Liver (tissue), 3 donors: ENCODE results near the gene MAPK9.

Experiments used
- HNF4A ChIP-seq, 2 donors: conservative IDR thresholded peaks; 2 replicates each; pipeline ENCODE4 v1.6.1; 2016; ENCODE audit warnings: antibody characterized with exemption in 2 of 2, mild to moderate bottlenecking in 2 of 2
- MAX ChIP-seq: IDR thresholded peaks from 2 replicates; pipeline ENCODE4 v1.6.1; 2016; ENCODE audit warnings: antibody characterized with exemption
- RAD21 ChIP-seq, 2 donors: IDR thresholded peaks; 2 replicates each; pipeline ENCODE4 v1.6.1; 2016; ENCODE audit warnings: antibody characterized with exemption in 2 of 2, mild to moderate bottlenecking in 2 of 2
- REST ChIP-seq: IDR thresholded peaks from 2 replicates; pipeline ENCODE4 v1.6.1; 2016; ENCODE audit warnings: antibody characterized with exemption, mild to moderate bottlenecking
- SP1 ChIP-seq: IDR thresholded peaks from 2 replicates; pipeline ENCODE4 v1.6.1; 2018; ENCODE audit warnings: antibody characterized with exemption, mild to moderate bottlenecking
- TAF1 ChIP-seq: conservative IDR thresholded peaks from 2 replicates; pipeline ENCODE4 v1.6.1; 2016; ENCODE audit warnings: antibody characterized with exemption, mild to moderate bottlenecking
- YY1 ChIP-seq: IDR thresholded peaks from 2 replicates; pipeline ENCODE4 v1.6.1; 2016; ENCODE audit warnings: antibody characterized with exemption, mild to moderate bottlenecking
- TF ChIP-seq, protein P1 (sequence below): fragments of 150-350 bp; IDR thresholded peaks from 2 replicates; pipeline ENCODE4 v1.5.1; 2017; ENCODE audit warnings: improper control_type of control experiment, low read depth, low read length; ENCODE audit not compliant: missing input control
- donor health status: healthy.
- donor health status: healthy.

DNA sequence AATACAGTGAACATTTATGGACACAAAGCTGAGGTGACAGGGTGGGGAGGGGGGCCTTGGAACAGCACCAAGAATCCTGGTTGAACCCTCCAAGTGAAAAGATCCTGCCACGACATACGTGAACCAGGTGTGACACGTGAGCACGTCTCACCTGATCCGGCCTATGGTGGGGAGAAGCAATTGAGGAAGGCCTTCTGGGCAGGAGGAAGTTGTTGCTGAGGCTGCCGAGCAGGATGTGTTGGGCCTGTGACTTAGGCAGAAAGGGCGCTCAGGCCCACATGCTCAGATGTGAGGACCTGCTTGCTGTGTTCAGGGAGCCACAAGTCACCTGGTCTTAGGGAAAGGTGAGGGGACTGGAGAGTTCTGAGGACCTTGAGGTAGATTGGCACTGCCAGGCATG, 2.5 kb upstream of the MAPK9 start:
- TF ChIP-seq TAF1 (no peak), RAD21 (IDR thresholded peaks at IDR 0.05) (no peak), YY1 (no peak), SP1 (no peak), REST (no peak), MAX (no peak), HNF4A (conservative IDR thresholded peaks at IDR 0.05) (no peak)
- TF ChIP-seq, protein P1, sequence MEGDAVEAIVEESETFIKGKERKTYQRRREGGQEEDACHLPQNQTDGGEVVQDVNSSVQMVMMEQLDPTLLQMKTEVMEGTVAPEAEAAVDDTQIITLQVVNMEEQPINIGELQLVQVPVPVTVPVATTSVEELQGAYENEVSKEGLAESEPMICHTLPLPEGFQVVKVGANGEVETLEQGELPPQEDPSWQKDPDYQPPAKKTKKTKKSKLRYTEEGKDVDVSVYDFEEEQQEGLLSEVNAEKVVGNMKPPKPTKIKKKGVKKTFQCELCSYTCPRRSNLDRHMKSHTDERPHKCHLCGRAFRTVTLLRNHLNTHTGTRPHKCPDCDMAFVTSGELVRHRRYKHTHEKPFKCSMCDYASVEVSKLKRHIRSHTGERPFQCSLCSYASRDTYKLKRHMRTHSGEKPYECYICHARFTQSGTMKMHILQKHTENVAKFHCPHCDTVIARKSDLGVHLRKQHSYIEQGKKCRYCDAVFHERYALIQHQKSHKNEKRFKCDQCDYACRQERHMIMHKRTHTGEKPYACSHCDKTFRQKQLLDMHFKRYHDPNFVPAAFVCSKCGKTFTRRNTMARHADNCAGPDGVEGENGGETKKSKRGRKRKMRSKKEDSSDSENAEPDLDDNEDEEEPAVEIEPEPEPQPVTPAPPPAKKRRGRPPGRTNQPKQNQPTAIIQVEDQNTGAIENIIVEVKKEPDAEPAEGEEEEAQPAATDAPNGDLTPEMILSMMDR = no peak
